Measurements from ENCODE around the gene CYB561A3.
"Not testable (repeated sequence)": the region's sequence is repeated elsewhere in the genome, so short reads cannot be mapped to it uniquely, and the experiment has no call there.

CYB561A3 gene

GRCh38 chr11:61361741-61362541 lies at the start of gene CYB561A3, which contains the start of gene TMEM138:
Gene CYB561A3 (minus strand): TSS chr11:61361882. CDS start chr11:61356713, 5,169 bp downstream.
Gene TMEM138 (plus strand): TSS chr11:61362374. CDS start chr11:61364391, 2,017 bp downstream.
- peak; percentile 82 for DNase-seq

GRCh38 chr11:61406991-61407728 lies 45.5 kb upstream of the CYB561A3 start:
- no peak for DNase-seq

GRCh38 chr11:61406067-61406466 lies 44.4 kb upstream of the CYB561A3 start:
- no peak for DNase-seq

GRCh38 chr11:61404641-61405040 lies 43.0 kb upstream of the CYB561A3 start:
- no peak for DNase-seq

GRCh38 chr11:61404103-61404502 lies 42.4 kb upstream of the CYB561A3 start:
- DNase-seq: no peak

GRCh38 chr11:61403658-61404057 lies 42.0 kb upstream of the CYB561A3 start:
- DNase-seq: no peak

- no peak for DNase-seq
Measured at GRCh38 chr11:61401573-61401972, 39.9 kb upstream of the CYB561A3 start.

GRCh38 chr11:61401173-61401572 lies 39.5 kb upstream of the CYB561A3 start:
- no peak for DNase-seq

- DNase-seq: no peak
Measured at GRCh38 chr11:61392981-61393595, 31.4 kb upstream of the CYB561A3 start.

- no peak for DNase-seq
Measured at GRCh38 chr11:61390161-61390560, 28.5 kb upstream of the CYB561A3 start.

GRCh38 chr11:61384271-61385242 lies 22.9 kb upstream of the CYB561A3 start:
- no peak for DNase-seq

GRCh38 chr11:61383859-61384258 lies 22.2 kb upstream of the CYB561A3 start:
- not testable (repeated sequence) for DNase-seq

GRCh38 chr11:61380884-61381283 lies 19.2 kb upstream of the CYB561A3 start:
- no peak for DNase-seq

GRCh38 chr11:61378713-61379313 lies 17.1 kb upstream of the CYB561A3 start:
- no peak for DNase-seq

- DNase-seq: no peak
Measured at GRCh38 chr11:61377461-61378160, 15.9 kb upstream of the CYB561A3 start.

- no peak for DNase-seq
Measured at GRCh38 chr11:61375761-61376108, 14.1 kb upstream of the CYB561A3 start.

GRCh38 chr11:61372659-61373420 lies 11.2 kb upstream of the CYB561A3 start:
- no peak for DNase-seq

- no peak for DNase-seq
Measured at GRCh38 chr11:61370349-61371005, 8.8 kb upstream of the CYB561A3 start.

GRCh38 chr11:61369372-61370348 lies 8.0 kb upstream of the CYB561A3 start:
- no peak for DNase-seq
